ENCODE data around the gene CCT6B.

The CCT6B gene

DNA sequence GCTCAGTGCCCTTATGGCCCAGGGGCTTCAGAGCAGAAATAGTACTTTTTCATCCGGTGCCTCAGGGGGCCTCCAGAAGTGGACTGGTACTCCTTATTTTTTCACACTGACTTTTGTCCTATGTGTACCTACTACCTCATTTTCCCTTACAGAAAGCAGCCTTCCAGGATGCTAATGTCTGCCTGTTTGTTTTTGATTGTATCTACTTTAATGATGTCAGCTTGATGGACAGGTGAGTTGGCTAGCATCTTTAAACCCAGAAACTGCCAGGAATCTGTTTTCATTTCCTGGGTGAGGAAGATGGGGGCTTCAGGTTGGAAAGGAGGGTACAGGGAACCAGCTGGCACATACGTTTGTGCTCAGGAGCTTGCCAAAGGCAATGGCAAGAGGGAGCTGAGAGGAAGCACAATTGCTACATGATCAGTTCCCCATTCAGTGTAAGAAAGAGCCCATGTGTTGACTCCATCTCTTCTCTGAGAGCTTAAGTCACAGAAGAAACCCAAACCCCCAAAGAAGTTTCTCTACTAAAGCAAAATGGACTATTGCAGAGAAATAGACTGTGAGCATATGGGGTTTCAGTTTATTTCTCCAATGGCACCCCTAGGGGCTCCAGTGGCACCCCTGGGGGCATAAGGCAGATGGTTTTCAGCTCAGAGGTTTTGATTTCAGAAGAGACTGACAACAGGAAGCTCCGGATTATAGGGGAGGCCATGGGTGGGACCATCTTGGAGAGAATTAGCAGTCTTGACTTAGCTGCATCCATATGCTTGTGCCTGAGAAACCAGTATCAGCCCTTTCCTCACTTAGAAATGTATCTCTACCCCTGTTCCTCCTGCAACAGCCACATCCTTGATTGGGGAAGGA lies 35.4 kb upstream of the CCT6B start:
- Histone ChIP-seq H3K27ac (replicated peaks) (peak overlapping the region; percentile 54), H3K27me3 (ENCODE audit: insufficient read depth, poor library complexity, severe bottlenecking) (no peaks in the 10 kb centered on the region), H3K4me3 (replicated peaks; ENCODE audit: insufficient read depth, low read length) (no peak overlapping the region)
- no peak for TF ChIP-seq POLR2AphosphoS5 (IDR thresholded peaks at IDR 0.05; ENCODE audit: low read depth)
- TF ChIP-seq SPI1 (IDR thresholded peaks at IDR 0.05; ENCODE audit: borderline replicate concordance, low read depth) = peak; percentile 80
- TF ChIP-seq GABPA (IDR thresholded peaks at IDR 0.05; ENCODE audit: low read depth) = no peak
- DNase-seq (ENCODE audit: low read depth in 1 of 2, low spot score in 1 of 2) = peak; percentile 36 to 55

DNA sequence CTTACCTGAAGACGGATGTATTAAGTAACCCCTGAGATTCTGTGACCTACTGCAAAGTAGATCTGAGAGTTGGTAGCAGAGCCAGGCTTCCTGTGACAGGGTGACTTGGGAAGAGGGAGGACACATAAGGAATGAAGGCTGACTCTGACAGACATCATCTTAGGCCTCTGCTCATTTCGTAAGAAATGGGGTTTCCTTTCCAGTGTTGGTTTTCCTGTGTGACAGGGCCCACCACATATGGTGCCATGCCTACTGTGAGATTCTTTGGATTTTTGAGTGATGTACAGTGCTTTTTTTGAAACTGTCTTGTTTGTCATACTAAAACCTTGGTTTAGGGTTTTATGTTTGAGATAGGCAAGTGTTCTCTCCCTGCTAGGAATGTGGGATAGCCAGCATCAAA lies 31.8 kb upstream of the CCT6B start:
- H3K27me3 ChIP-seq (ENCODE audit: insufficient read depth, poor library complexity, severe bottlenecking) = no peaks in the 10 kb centered on the region
- H3K4me3 ChIP-seq (replicated peaks; ENCODE audit: insufficient read depth, low read length) = no peak overlapping the region
- TF ChIP-seq POLR2AphosphoS5 (IDR thresholded peaks at IDR 0.05; ENCODE audit: low read depth) = no peak
- no peak for DNase-seq (ENCODE audit: low read depth in 1 of 2, low spot score in 1 of 2)
- peak overlapping the region; percentile 92 for H3K27ac ChIP-seq (replicated peaks)

DNA sequence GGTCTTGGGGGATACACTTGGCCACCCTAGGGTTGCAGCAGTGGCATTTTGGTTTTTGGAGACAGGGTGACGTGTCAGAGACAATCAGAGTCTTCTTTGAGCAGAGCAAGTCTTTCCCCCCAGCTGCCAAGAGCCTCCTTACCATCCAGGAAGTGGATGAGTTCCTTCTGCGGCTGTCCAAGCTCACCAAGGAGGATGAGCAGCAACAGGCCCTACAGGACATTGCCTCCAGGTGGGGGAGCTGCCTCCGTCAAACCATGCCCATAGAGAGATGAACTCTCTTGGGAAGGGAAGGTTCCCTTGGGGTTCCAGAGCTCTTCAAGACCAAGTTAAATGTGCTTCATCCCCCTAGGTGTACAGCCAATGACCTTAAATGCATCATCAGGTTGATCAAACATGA lies 30.3 kb upstream of the CCT6B start:
- H3K27me3 ChIP-seq (ENCODE audit: insufficient read depth, poor library complexity, severe bottlenecking) = no peaks in the 10 kb centered on the region
- peak overlapping the region; percentile 92 for H3K27ac ChIP-seq (replicated peaks)
- no peak overlapping the region for H3K4me3 ChIP-seq (replicated peaks; ENCODE audit: insufficient read depth, low read length)
- TF ChIP-seq, protein P1, sequence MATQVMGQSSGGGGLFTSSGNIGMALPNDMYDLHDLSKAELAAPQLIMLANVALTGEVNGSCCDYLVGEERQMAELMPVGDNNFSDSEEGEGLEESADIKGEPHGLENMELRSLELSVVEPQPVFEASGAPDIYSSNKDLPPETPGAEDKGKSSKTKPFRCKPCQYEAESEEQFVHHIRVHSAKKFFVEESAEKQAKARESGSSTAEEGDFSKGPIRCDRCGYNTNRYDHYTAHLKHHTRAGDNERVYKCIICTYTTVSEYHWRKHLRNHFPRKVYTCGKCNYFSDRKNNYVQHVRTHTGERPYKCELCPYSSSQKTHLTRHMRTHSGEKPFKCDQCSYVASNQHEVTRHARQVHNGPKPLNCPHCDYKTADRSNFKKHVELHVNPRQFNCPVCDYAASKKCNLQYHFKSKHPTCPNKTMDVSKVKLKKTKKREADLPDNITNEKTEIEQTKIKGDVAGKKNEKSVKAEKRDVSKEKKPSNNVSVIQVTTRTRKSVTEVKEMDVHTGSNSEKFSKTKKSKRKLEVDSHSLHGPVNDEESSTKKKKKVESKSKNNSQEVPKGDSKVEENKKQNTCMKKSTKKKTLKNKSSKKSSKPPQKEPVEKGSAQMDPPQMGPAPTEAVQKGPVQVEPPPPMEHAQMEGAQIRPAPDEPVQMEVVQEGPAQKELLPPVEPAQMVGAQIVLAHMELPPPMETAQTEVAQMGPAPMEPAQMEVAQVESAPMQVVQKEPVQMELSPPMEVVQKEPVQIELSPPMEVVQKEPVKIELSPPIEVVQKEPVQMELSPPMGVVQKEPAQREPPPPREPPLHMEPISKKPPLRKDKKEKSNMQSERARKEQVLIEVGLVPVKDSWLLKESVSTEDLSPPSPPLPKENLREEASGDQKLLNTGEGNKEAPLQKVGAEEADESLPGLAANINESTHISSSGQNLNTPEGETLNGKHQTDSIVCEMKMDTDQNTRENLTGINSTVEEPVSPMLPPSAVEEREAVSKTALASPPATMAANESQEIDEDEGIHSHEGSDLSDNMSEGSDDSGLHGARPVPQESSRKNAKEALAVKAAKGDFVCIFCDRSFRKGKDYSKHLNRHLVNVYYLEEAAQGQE (IDR thresholded peaks at IDR 0.05; ENCODE audit: insufficient replicate concordance, low read depth) = no peak
- no peak for TF ChIP-seq SPI1 (IDR thresholded peaks at IDR 0.05; ENCODE audit: borderline replicate concordance, low read depth)
- no peak for TF ChIP-seq POLR2AphosphoS5 (IDR thresholded peaks at IDR 0.05; ENCODE audit: low read depth)
- TF ChIP-seq GABPA (IDR thresholded peaks at IDR 0.05; ENCODE audit: low read depth) = no peak
- TF ChIP-seq, protein P2, sequence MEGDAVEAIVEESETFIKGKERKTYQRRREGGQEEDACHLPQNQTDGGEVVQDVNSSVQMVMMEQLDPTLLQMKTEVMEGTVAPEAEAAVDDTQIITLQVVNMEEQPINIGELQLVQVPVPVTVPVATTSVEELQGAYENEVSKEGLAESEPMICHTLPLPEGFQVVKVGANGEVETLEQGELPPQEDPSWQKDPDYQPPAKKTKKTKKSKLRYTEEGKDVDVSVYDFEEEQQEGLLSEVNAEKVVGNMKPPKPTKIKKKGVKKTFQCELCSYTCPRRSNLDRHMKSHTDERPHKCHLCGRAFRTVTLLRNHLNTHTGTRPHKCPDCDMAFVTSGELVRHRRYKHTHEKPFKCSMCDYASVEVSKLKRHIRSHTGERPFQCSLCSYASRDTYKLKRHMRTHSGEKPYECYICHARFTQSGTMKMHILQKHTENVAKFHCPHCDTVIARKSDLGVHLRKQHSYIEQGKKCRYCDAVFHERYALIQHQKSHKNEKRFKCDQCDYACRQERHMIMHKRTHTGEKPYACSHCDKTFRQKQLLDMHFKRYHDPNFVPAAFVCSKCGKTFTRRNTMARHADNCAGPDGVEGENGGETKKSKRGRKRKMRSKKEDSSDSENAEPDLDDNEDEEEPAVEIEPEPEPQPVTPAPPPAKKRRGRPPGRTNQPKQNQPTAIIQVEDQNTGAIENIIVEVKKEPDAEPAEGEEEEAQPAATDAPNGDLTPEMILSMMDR (IDR thresholded peaks at IDR 0.05; ENCODE audit: insufficient read depth, low read length) = no peak
- peak; percentile 43 to 66 for DNase-seq (ENCODE audit: low read depth in 1 of 2, low spot score in 1 of 2)

DNA sequence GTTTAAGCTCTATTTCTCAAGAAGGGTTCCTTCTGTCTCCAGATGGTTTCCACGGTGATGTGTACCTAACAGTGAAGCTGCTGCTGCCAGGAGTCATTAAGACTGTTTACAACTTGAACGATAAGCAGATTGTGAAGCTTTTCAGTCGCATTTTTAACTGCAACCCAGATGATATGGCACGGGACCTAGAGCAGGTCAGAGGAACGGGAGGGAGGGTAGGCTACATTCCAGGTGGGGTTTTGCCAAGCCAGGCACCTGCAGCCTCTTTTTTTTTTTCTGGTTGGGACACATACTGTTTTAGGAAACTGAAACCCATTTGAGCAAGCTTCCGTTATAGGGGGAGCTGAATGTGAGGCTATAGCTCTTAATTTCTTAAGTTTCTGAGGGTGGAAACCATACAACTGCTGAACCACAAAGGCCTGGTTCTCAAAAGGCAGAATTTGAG lies 29.7 kb upstream of the CCT6B start:
- peak; percentile 38 to 68 for DNase-seq (ENCODE audit: low read depth in 1 of 2, low spot score in 1 of 2)
- Histone ChIP-seq H3K27me3 (ENCODE audit: insufficient read depth, poor library complexity, severe bottlenecking) (no peaks in the 10 kb centered on the region), H3K4me3 (replicated peaks; ENCODE audit: insufficient read depth, low read length) (no peak overlapping the region), H3K27ac (replicated peaks) (peak overlapping the region; percentile 92)
- TF ChIP-seq SPI1 (IDR thresholded peaks at IDR 0.05; ENCODE audit: borderline replicate concordance, low read depth) = no peak
- TF ChIP-seq, protein P2 (IDR thresholded peaks at IDR 0.05; ENCODE audit: insufficient read depth, low read length) = no peak

DNA sequence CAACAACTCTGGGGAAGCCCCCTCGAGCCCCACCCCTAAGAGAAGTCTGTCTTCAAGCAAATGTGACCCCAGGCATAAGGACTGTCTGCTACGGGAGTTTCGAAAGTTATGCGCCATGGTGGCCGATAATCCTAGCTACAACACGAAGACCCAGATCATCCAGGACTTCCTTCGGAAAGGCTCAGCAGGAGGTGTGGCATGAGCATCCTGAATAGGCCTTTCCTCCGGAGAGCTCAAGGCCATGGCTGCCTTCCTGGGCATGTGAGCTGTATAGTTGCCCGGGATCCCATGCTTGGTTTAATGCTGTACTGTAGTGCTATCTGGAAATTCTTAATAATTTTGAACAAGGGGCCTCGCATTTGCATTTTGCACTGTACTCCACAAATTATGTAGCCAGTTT lies 28.2 kb upstream of the CCT6B start:
- Histone ChIP-seq H3K27ac (replicated peaks) (peak overlapping the region; percentile 92), H3K27me3 (ENCODE audit: insufficient read depth, poor library complexity, severe bottlenecking) (no peaks in the 10 kb centered on the region), H3K4me3 (replicated peaks; ENCODE audit: insufficient read depth, low read length) (no peak overlapping the region)
- DNase-seq (ENCODE audit: low read depth in 1 of 2, low spot score in 1 of 2) = no peak
- TF ChIP-seq SPI1 (IDR thresholded peaks at IDR 0.05; ENCODE audit: borderline replicate concordance, low read depth) (no peak), GABPA (IDR thresholded peaks at IDR 0.05; ENCODE audit: low read depth) (no peak), POLR2AphosphoS5 (IDR thresholded peaks at IDR 0.05; ENCODE audit: low read depth) (no peak)
- TF ChIP-seq, protein P1 (IDR thresholded peaks at IDR 0.05; ENCODE audit: insufficient replicate concordance, low read depth) = no peak
- TF ChIP-seq, protein P2 (IDR thresholded peaks at IDR 0.05; ENCODE audit: insufficient read depth, low read length) = no peak
